ENCODE measurements around the gene ARHGEF10L.

Gene ARHGEF10L

GRCh38 chr1:17550729-17551584 lies 11.5 kb downstream of the ARHGEF10L start:
- DNase-seq = no peak

DNA sequence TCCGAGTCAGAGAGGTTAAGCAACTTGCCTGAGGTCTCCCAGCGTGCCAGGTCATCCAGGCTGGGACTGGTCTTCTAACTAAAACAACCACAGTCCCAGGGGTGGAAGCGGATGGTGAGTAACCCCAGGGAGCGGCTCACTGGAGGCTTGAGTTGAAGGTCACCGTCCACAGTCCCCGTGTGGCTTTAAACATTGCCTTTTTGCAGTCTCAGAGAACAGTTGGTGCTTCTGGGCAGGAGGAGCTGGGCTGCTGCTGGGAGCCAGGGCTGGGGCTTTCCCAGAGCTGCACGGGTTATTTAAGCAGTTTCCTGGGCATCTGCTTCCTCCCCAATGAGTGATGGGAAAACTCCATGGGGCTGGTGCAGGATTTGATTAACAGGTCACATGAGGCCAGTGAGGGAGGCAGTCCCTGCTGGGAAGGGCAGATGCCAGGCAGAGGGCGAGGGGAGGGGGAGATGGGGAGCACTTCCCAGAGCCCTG lies 12.3 kb downstream of the ARHGEF10L start:
- DNase-seq = no peak

DNA sequence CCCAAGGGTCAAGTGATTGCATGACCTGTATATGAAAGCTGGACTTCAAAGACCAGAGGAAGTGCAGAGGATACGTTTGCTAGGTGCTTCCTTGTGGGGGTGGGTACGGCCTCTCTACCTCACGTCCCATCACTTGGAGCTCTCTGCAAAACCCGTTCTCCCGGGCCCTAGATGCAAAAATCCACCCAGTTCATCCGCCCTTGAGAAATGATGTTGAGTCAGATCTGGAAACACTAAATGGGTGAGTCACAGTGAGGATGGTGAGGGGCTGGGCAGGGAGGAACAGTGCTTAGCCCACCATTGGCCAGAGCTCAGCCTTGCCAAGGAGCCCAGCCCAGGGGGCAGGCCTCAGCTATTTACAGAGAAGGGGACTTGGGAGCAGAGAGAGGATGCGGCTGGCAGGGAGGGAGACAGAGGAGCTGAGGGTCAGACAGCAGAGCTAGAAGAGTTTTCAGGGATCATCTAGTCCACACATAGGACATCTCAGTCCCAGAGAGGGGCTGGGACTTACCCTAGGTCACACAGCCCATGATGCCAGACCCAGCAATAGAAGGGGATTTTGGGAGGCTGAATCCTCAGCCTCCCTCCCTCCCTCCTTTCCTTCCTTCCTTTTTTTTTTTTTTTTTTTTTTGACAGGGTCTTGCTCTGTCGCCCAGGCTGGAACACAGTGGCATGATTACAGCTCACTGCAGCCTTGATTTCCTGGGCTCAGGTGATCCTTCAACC lies 14.6 kb downstream of the ARHGEF10L start:
- no peak for DNase-seq

GRCh38 chr1:17554954-17555353 lies 15.5 kb downstream of the ARHGEF10L start:
- DNase-seq = no peak

DNA sequence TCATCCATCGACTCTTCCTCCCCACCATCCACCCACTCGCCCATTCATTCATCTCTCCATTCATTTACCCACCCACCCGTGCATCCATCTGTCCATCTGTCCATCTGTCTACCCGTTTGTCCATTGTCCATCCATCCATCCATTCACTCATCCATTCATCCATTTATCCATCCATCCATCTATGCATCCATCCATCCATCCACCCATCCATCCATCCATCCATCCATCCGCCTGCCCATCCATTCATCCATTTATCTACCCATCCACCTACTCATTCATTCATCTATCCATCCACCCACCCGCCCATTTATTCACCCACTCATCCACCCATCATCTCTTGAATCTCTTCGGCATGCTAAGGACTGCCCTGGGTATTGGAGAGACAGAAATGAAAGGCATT lies 18.5 kb downstream of the ARHGEF10L start:
- DNase-seq = no peak

GRCh38 chr1:17558541-17558940 lies 19.0 kb downstream of the ARHGEF10L start:
- DNase-seq = no peak

- no peak for DNase-seq
These were observed 19.6 kb downstream of the ARHGEF10L start for GRCh38 chr1:17558954-17559614.

DNA sequence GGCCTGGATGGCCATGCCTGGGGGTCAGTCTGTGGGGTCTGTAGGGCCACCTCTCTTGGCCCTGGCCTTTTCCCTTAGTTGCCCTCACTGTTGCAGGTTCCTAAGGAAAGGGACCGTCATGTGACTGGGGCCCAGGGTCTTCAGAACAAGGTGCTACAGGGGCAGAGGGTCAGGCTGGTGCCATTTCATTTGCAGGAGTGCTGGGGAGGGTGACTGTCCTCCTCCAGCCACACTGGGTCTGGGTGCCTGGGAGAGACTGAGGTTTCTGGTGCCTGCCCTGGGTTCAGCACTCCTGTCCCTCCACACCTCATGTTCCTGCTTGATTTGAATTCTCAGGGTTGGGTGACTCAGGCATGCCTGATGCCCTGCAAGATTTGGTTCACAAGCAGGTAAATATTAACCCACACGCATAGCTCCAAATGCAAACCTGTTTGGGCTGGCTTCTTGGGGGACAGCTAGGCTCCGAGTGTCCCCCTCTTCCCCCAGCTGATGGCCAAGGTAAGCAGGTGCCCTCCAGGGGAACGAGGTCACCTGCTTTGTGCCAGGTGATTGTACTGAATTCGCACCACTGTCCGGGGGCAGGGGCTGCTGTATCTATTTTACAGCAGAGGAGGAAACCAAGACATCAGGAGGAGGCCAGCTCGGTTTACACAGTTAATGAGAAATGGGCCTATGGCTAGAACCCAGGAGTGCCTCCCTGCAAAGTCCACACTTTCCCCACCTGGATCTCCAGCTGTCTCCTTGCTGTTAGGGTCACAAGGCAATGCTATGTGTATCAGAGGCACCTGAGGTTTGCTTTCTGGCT lies 20.3 kb downstream of the ARHGEF10L start:
- DNase-seq = no peak

DNA sequence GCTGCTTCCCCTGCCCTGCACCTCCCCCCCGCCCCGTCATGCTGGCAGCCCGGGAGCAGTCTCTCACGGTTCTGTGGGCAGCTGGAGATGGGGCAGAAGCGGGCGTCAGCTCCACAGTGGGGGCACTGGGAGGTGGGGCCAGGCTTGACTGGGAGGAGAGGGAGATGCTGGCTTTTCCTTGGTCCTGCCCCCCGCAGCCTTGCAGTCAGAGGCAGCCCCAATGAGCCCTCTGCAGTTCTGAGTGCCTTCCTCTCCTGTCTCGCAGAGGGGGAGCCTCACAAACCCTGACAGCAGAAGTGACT lies 21.7 kb downstream of the ARHGEF10L start:
- DNase-seq = no peak

DNA sequence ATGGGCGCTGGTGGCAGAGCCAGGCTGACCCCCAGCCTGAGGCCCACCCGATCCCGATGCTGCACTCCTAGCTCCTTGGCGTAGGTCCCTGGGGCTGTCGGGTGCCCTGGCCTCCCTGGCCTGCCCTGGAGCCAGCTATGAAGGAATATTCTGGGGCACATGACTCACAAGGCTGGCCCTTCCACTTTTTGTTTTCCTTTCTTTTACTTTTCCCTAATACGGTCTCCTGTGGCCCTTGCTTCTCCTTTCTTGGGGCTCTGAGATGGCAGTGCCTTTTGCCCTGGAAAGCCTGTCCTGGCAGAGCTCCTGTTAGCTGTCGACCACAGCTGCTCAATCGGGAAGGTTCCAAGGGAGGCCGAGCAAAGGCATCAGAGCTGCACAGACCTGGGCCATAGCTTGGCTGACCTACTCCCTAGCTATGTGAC lies 22.1 kb downstream of the ARHGEF10L start:
- no peak for DNase-seq

DNA sequence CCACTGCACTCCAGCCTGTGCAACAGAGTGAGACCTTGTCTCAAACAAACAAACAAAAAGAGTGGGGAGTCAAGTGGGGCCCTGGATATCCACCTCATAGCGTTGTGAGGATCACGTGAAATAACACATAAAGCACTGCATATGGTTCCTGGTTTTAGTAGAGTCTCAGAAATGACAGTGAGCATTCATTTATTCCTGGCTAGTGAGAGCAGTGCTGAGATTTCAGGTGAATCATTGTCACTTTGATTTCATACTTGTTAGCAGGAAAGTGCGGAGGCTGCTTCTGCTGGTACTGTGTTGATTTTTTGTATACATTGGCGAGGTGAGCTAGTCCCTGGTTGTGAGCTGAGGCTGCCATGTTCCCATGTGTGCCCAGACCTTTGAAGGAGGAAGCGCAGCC lies 22.9 kb downstream of the ARHGEF10L start:
- DNase-seq = no peak

GRCh38 chr1:17563494-17564281 lies 24.2 kb downstream of the ARHGEF10L start:
- no peak for DNase-seq

DNA sequence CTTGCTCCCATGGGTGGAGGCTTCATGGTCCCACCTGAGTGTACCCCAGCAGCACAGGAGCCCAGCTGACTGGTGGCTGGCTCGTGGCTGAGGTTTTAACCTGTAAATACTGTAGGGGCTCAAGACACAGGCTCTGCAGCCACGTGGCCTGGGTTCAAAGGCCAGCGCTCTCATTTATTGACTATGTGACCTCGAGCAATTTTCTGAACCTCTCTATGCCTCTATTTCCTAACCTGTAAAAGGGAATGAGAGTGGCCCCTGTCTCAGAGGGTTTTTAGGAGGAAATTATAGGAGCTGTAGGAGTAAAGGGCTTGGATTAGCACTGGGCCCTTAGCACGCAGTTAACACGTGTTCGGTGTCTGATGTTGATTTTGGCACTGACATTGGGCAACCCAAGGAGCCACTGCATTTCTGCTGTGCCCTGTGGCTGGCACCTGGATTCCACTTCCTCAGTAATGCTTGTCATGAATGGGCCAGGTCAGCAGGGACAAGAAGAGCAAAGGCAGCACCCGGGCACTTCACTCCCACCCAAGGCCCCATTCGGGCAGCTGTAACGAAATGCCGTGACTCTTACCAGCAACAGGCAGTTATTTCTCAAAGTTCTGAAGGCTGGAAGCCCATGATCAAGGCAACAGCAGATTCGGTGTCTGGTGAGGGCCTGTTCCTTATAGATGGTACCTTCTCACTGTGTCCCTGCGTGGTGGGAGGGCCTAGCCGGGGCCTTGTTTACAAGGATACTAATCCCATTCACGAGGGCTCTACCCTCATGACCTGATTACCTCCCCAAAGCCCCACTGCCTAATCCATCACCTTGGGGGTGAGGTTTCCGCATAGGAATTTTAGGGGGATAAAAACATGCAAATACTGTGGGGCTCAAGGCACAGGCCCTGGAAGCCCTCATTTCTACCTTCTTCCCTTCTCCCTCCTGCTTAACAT lies 25.2 kb downstream of the ARHGEF10L start:
- DNase-seq = no peak

- no peak for DNase-seq
These were observed 26.2 kb downstream of the ARHGEF10L start for GRCh38 chr1:17565461-17566252.

DNA sequence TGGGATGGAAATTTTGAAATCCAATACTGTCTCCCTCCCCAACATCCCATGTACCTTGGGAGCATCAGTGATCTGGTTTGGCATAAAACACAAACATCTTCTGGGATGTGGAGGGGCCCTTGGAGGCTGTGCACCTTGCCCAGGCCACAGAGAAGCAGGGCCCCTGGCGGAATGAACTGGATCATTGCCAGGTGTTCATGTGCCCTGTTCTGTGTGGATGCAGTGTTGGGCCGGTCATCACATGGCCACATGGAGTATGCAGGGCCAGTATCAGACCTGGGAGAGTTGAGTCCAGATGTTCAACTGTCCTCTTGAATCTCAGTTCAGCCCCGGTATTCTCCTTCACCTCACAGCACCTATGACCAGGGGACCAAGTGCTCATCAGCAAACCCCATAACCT lies 26.9 kb downstream of the ARHGEF10L start:
- DNase-seq = no peak

DNA sequence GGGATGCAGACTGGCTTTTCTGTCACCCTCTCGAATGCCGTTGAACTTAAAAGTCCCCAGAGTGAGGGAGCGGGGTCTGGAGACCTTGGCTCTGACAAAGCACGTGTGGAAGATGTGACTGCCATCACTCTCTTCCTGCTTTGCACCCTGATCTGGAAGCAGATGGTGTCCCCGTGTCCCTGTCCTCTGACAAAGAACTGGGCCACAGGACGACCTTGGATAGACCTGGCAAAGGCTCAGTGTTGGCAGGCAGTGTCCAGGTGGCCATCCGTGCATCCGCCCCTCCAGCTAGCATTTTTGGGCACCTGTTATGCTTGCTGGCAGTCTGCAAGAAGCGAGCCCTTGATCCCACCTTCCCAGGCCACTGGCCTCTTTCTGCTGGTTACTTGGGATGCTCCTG lies 27.4 kb downstream of the ARHGEF10L start:
- no peak for DNase-seq

GRCh38 chr1:17567582-17567981 lies 28.1 kb downstream of the ARHGEF10L start:
- DNase-seq = no peak

GRCh38 chr1:17568014-17568900 lies 28.8 kb downstream of the ARHGEF10L start:
- no peak for DNase-seq
